ENCODE results near the gene CANT1.

GRCh38 chr17:78999056-78999768 is 10.4 kb downstream of the CANT1 start:
- TF ChIP-seq POLR2AphosphoS5 (IDR thresholded peaks at IDR 0.05): no peak
- no peak for TF ChIP-seq CTCF (IDR thresholded peaks at IDR 0.05)

All from esophagus muscularis mucosa (tissue), 3 donors.